Endothelial cell of umbilical vein (primary cell): Measurements from ENCODE around the gene CPLX1. TPM values are rescaled to one million over a fixed set of nuclear protein-coding genes. Genes with fewer than 3 reads are reported as not detected.

Experiments
- BruUV-seq: library from RNA; stranded (reverse); fragments of 400-500 nt; replicated peaks from 2 replicates; lab custom pipeline; 2021; lab: Mats Ljungman, UMichigan
- CTCF ChIA-PET: fragments of 300-600, 350-600 bp; sonication (Branson Sonifier 250); formaldehyde crosslinking; loops from one replicate; lab custom pipeline; 2021; ENCODE audit warnings: antibody characterized with exemption, inconsistent platforms; lab: Charles Lee
- POLR2A ChIA-PET: fragments of 300-600, 350-600 bp; sonication (Branson Sonifier 250); formaldehyde crosslinking; loops from one replicate; lab custom pipeline; 2021; ENCODE audit warnings: antibody characterized with exemption, inconsistent platforms; lab: Charles Lee
- DNase-seq: peaks from one replicate; pipeline ENCODE4 v3.0.0-alpha.2; 2011; ENCODE audit warnings: low read depth, low spot score
- FAIRE-seq: peaks from 2 replicates; lab custom pipeline; 2011; peaks lifted over from hg19 to GRCh38; lab: Jason Lieb, UNC
- H2AFZ ChIP-seq: 2 replicates; pipeline ENCODE4 v1.6.0; 2012; ENCODE audit warnings: low read depth, low read length, control low read depth, inconsistent platforms
- H3K27ac ChIP-seq: 2 replicates; pipeline ENCODE4 v1.5.1; 2011; ENCODE audit warnings: low read depth, mild to moderate bottlenecking, control low read depth, low read length, moderate library complexity; ENCODE audit not compliant: insufficient read depth
- H3K27me3 ChIP-seq, 2 experiments: 2 replicates each; pipeline versions ENCODE4 v1.6.0 to v1.6.1; 2011; ENCODE audit warnings: low read length in 2 of 2, mixed read lengths in 1 of 2; ENCODE audit not compliant: control insufficient read depth in 2 of 2, insufficient read depth in 2 of 2
- H3K36me3 ChIP-seq, 2 experiments: 2 replicates in 1 of 2; 3 replicates in 1 of 2; pipeline ENCODE4 v1.5.1; 2011; ENCODE audit warnings: low read length in 2 of 2, mild to moderate bottlenecking in 1 of 2, moderate library complexity in 1 of 2; ENCODE audit not compliant: control insufficient read depth in 2 of 2, insufficient read depth in 2 of 2; ENCODE audit errors: extremely low read depth in 1 of 2
- H3K4me1 ChIP-seq: 3 replicates; pipeline ENCODE4 v1.5.1; 2011; ENCODE audit warnings: mild to moderate bottlenecking, low read length; ENCODE audit not compliant: control insufficient read depth, insufficient read depth; ENCODE audit errors: extremely low read depth
- H3K4me2 ChIP-seq: 2 replicates; pipeline ENCODE4 v1.6.1; 2011; ENCODE audit warnings: low read length, control low read depth, mixed read lengths; ENCODE audit not compliant: insufficient read depth
- H3K4me3 ChIP-seq, 3 experiments: fragments of 200-600 bp in 1 of 3; sonication (generic), shearing (Covaris generic) in 1 of 3; replicated peaks in 1 of 3; 2 replicates each; pipeline ENCODE4 v1.5.1; 2011 to 2016; ENCODE audit warnings: control low read depth in 3 of 3, low read length in 3 of 3, mild to moderate bottlenecking in 2 of 3, inconsistent platforms in 1 of 3, low read depth in 1 of 3, moderate library complexity in 1 of 3; ENCODE audit not compliant: insufficient read depth in 1 of 3
- H3K79me2 ChIP-seq: 2 replicates; pipeline ENCODE4 v1.6.0; 2012; ENCODE audit warnings: low read length, inconsistent platforms; ENCODE audit not compliant: control insufficient read depth, insufficient read depth
- H3K9ac ChIP-seq: replicated peaks from 2 replicates; pipeline ENCODE3; 2011; ENCODE audit warnings: low read length, control low read depth; ENCODE audit not compliant: insufficient read depth; ENCODE audit errors: extremely low read depth
- H3K9me1 ChIP-seq: replicated peaks from 3 replicates; pipeline ENCODE4 v1.6.0; 2011; ENCODE audit warnings: mild to moderate bottlenecking, low read length; ENCODE audit not compliant: control insufficient read depth, insufficient read depth; ENCODE audit errors: extremely low read depth
- H3K9me3 ChIP-seq: replicated peaks from 2 replicates; pipeline ENCODE4 v1.5.1; 2012; ENCODE audit warnings: low read length, inconsistent platforms; ENCODE audit not compliant: control insufficient read depth, insufficient read depth
- H4K20me1 ChIP-seq: replicated peaks from 2 replicates; pipeline ENCODE3; 2011; ENCODE audit warnings: mild to moderate bottlenecking, low read length; ENCODE audit not compliant: control insufficient read depth, insufficient read depth; ENCODE audit errors: extremely low read depth
- EZH2 ChIP-seq: IDR thresholded peaks from 2 replicates; pipeline ENCODE4 v1.6.1; 2012; ENCODE audit warnings: borderline replicate concordance, low read depth, mild to moderate bottlenecking, moderate library complexity, low read length, inconsistent platforms; ENCODE audit not compliant: severe bottlenecking
- GATA2 ChIP-seq: IDR thresholded peaks from 2 replicates; pipeline ENCODE4 v1.7.0; 2011; ENCODE audit warnings: low read depth, mild to moderate bottlenecking, moderate library complexity, mixed read lengths, low read length; ENCODE audit not compliant: insufficient read length, insufficient read depth
- dilution Hi-C: fragments of 300-500 bp; cut with MboI; formaldehyde crosslinking; loops from one replicate; pipeline ENCODE4 v1.15.0; 2019; ENCODE audit warnings: low sequenced_read_pairs; ENCODE audit not compliant: extremely low pct_ligation_motif_present
- intact Hi-C: fragments of 100-400 bp; cut with micrococcal nuclease; formaldehyde crosslinking; loops from one replicate; pipeline ENCODE4 v1.10.0; 2022
- polyA plus RNA-seq, 4 experiments: library from polyadenylated mRNA; depleted of rRNA in 3 of 4; stranded (reverse) in 3 of 4; unstranded in 1 of 4; fragments of >200 nt; gene quantifications; 2 replicates each; pipeline versions ENCODE4 v1.2.1 to v1.2.3, GENCODE V29; 2011 to 2012; ENCODE audit warnings: missing spikeins in 1 of 4
- total RNA-seq: library from RNA; stranded (reverse); gene quantifications from 2 replicates; pipeline ENCODE4 v1.2.3, GENCODE V29; 2021
- TF ChIP-seq, protein P1 (sequence below): IDR thresholded peaks from 2 replicates; pipeline ENCODE4 v1.6.1; 2011; ENCODE audit not compliant: insufficient read depth, insufficient read length

The CPLX1 gene
- total and polyA plus RNA-seq, 2 donors (not counting 3 experiments of a cell fraction or from before 2014, with no cell fraction given), result 1.0 to 1.8 TPM

DNA sequence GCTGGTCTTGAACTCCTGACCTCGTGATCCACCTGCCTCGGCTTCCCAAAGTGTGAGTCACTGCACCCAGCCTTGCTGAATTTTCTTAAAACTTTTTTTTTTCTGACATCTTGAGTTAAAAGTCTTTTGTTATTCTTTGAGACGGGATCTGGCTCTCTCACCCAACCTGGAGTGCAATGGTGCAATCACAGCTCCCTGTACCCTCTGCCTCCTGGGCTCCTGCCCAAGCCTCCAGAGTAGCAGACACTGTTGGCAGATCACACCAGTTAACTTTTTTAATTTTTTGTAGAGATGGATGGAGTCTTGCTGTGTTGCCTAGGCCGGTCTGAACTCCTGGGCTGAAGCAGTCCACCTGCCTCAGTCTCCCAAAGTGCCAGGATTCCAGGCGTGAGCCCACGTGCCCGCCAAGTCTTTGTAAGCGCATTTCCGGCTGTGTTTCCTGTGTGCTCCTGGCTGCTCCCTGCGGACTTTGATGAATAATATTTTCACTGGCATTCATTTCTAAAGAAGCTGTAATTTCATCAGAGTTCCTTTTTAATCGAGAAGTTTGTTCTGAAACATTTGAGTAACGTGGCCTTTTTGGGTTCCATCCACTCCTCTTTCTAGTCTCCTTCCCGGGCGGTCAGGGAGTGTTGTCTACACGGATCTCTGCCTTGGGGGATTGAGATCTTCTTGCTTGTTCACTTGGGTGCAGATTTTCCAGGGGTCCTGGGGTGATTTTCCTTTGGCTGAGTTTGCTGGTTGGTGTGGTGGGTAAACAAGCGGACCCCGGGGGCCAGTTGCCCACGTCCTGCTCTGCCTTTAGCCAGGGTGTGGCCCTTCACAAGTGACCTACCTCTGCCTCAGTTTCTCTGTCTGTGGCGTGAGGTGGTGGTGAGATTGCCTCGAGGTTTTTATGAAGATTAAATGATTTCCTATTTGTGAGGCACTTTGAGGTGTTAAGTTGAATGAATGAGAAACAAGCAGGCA, 75.9 kb downstream of the CPLX1 start:
- ChIA-PET CTCF (interaction anchor here (1.0 to 1.7 kb wide), 2 partner anchors 9 to 66 kb away, joined by 4 to 5 read pairs; no protein-coding TSS in a partner anchor), POLR2A (no interaction called here)
- H2AFZ ChIP-seq, result no peak overlapping the region
- peak; percentile 68 for DNase-seq
- peak overlapping the region; percentile 32 for H3K4me2 ChIP-seq
- H3K27ac ChIP-seq, result peak overlapping the region; percentile 42
- peaks cover 11% of the 10 kb centered on the region for H3K4me1 ChIP-seq
- intact Hi-C loops, result no loop called here
- no peak overlapping the region for H3K9ac ChIP-seq
- dilution Hi-C loops, result no loop called here
- no peaks in the 10 kb centered on the region for H3K27me3 ChIP-seq
- H3K79me2 ChIP-seq, result peaks cover 13% of the 10 kb centered on the region
- no peaks in the 10 kb centered on the region for H4K20me1 ChIP-seq
- peak; percentile 90 for FAIRE-seq
- BruUV-seq, result no TSS peak
- H3K36me3 ChIP-seq, result peaks cover 4 to 32% of the 10 kb centered on the region in 2 experiments
- H3K4me3 ChIP-seq, result no peak overlapping the region
- no peaks in the 10 kb centered on the region for H3K9me1 ChIP-seq
- H3K9me3 ChIP-seq, result no peaks in the 10 kb centered on the region
- TF ChIP-seq, protein P1, sequence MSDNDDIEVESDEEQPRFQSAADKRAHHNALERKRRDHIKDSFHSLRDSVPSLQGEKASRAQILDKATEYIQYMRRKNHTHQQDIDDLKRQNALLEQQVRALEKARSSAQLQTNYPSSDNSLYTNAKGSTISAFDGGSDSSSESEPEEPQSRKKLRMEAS, result peak; percentile 33
- TF ChIP-seq EZH2, result no peak

DNA sequence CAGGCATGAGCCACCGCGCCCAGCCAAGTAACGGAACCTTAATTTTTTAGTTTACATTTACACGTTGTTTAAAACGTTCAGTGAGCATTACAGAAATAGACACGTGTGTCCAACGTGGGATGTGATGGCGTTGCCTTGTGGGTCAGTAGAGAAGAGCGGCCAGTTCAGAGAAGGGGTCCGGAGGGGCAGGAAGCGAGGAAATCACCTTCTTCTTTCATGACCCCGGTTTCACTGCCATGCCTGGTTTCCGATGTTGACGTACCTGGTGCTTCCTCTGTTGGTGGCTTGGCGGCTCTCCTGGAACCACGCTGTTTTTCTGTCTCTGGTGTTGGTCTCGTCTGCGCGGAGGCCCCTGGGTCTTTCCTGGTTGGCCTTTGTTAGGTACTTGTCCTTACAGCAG, 77.5 kb downstream of the CPLX1 start:
- no TSS peak for BruUV-seq
- H2AFZ ChIP-seq, result no peak overlapping the region
- dilution Hi-C loops, result no loop called here

More for the DNA sequence above, 77.5 kb downstream of the CPLX1 start:
- Histone ChIP-seq H3K9me3 (no peaks in the 10 kb centered on the region), H3K4me3 (no peak overlapping the region), H3K4me1 (peaks cover 11% of the 10 kb centered on the region), H3K27me3 (no peaks in the 10 kb centered on the region), H3K79me2 (peaks cover 13% of the 10 kb centered on the region), H3K36me3 (peaks cover 4 to 26% of the 10 kb centered on the region in 2 experiments), H4K20me1 (no peaks in the 10 kb centered on the region), H3K4me2 (no peak overlapping the region), H3K27ac (no peak overlapping the region), H3K9me1 (no peaks in the 10 kb centered on the region), H3K9ac (no peak overlapping the region)
- CTCF ChIA-PET, result no interaction called here
- DNase-seq, result no peak
- POLR2A ChIA-PET, result interaction anchor here (0.6 kb wide), 1 partner anchor 222 kb away, joined by 4 read pairs; no protein-coding TSS in a partner anchor
- intact Hi-C loops, result no loop called here
- FAIRE-seq, result no peak
- no peak for TF ChIP-seq GATA2
